Activated naive CD4-positive, alpha-beta T cell treated with anti-CD3 and anti-CD28 coated beads for 36 hours (primary cell): ENCODE data around the gene PLXNA4. TPM values are rescaled to one million over a fixed set of nuclear protein-coding genes. Genes with fewer than 3 reads are reported as not detected.
"Not testable (repeated sequence)": the region's sequence is repeated elsewhere in the genome, so short reads cannot be mapped to it uniquely, and the experiment has no call there.

Experiments
- CTCF ChIA-PET: fragments of 350-600 bp; sonication (Branson Sonifier 250); formaldehyde crosslinking; loops from one replicate; lab custom pipeline; 2021; ENCODE audit warnings: antibody characterized with exemption; lab: Charles Lee
- DNase-seq: peaks from one replicate; pipeline ENCODE4 v3.0.0-alpha.2; 2020
- H3K27ac Mint-ChIP-seq: one replicate; pipeline ENCODE4 v1.8.0; 2021; ENCODE audit warnings: mild to moderate bottlenecking, mixed read lengths
- H3K27me3 Mint-ChIP-seq: one replicate; pipeline ENCODE4 v1.8.0; 2021; ENCODE audit warnings: low read depth, mixed read lengths
- H3K36me3 Mint-ChIP-seq: one replicate; pipeline ENCODE4 v1.8.0; 2021; ENCODE audit warnings: low read depth, mixed read lengths
- H3K4me1 Mint-ChIP-seq: one replicate; pipeline ENCODE4 v1.8.0; 2021; ENCODE audit warnings: low read depth, mixed read lengths
- H3K4me3 Mint-ChIP-seq: one replicate; pipeline ENCODE4 v1.8.0; 2021; ENCODE audit warnings: mild to moderate bottlenecking, moderate library complexity, mixed read lengths
- H3K9me3 Mint-ChIP-seq: one replicate; pipeline ENCODE4 v1.8.0; 2021; ENCODE audit warnings: mixed read lengths
- intact Hi-C: fragments of 100-400 bp; cut with micrococcal nuclease; formaldehyde crosslinking; loops from one replicate; pipeline ENCODE4 v1.15.1; 2023
- total RNA-seq, 2 experiments: library from RNA; stranded (reverse); gene quantifications; one replicate each; pipeline ENCODE4 v1.2.3, GENCODE V29; 2021

PLXNA4 gene
- total RNA-seq, 2 experiments from 2014 or later, result 0.02 to 0.05 TPM

DNA sequence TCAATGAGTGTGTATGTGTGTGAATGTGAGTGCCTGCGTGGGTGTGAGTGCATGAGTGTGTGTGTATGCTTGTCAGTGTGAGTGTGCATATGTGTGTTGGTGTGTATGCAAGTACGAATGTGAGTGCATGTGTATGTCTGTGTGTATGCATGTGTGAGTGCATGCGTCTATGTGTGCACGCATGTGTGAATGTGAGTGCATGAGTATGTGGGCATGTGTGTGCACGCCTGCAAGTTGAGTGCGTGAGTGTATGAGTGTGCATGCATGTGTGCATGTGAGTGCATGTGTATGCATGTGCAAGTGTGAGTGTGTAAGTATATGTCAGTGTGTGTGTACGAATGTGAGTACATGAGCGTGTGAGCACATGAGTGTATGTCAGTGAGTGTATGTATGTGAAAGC, 399.6 kb downstream of the PLXNA4 start:
- no peaks in the 10 kb centered on the region for H3K36me3 Mint-ChIP-seq
- H3K27ac Mint-ChIP-seq, result no peak overlapping the region
- no peak overlapping the region for H3K4me3 Mint-ChIP-seq
- DNase-seq, result no peak
- intact Hi-C loops, result no loop called here
- H3K9me3 Mint-ChIP-seq, result no peaks in the 10 kb centered on the region
- no peaks in the 10 kb centered on the region for H3K4me1 Mint-ChIP-seq
- H3K27me3 Mint-ChIP-seq, result no peaks in the 10 kb centered on the region
- CTCF ChIA-PET, result no interaction called here

DNA sequence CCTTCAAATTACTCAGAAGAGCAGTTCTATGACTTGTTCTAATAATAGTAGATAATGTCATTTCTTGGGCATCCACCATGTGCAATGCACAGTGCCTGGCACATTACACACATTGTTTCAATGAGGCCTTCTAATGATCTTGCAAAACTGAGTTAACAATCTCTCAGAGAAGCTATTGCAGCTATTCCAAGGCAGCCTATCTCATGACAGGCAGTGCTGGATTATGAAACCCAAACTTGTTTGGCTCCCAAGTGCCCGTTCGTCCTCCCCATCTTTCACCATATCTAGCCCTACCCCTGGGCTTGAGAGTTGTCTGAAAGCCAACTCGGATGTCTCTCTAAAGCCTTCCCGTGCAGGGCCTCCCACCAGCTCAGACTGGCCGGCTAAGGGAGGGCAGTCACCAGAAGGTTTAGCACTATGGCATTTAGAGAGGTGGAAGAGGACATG, 405.1 kb downstream of the PLXNA4 start:
- no peaks in the 10 kb centered on the region for H3K9me3 Mint-ChIP-seq
- H3K27me3 Mint-ChIP-seq, result no peaks in the 10 kb centered on the region
- no peak for DNase-seq
- intact Hi-C loops, result no loop called here
- H3K4me3 Mint-ChIP-seq, result no peak overlapping the region
- H3K27ac Mint-ChIP-seq, result no peak overlapping the region
- no peaks in the 10 kb centered on the region for H3K36me3 Mint-ChIP-seq
- CTCF ChIA-PET, result no interaction called here
- H3K4me1 Mint-ChIP-seq, result no peaks in the 10 kb centered on the region

DNA sequence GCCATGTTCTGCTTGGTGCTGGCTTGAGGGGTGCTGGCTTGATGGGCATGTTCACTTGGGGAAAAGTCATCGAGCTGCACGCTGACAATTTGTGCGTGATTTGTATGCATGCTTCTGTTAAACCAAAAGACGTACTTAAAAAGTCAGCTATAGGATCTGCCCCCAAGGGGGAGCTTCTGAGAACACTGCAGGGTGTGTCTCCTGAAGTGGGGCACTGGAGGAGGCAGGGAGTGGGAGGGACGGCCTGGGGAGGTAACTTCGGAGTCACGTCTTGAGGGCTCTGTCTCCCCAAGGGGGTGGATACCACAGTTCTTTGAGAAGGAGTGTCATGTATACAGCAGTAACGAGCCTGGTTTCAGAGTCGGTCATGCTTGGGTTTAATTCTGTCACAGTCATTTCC, 406.5 kb downstream of the PLXNA4 start:
- intact Hi-C loops, result no loop called here
- Mint-ChIP-seq H3K4me1 (no peaks in the 10 kb centered on the region), H3K4me3 (no peak overlapping the region)

DNA sequence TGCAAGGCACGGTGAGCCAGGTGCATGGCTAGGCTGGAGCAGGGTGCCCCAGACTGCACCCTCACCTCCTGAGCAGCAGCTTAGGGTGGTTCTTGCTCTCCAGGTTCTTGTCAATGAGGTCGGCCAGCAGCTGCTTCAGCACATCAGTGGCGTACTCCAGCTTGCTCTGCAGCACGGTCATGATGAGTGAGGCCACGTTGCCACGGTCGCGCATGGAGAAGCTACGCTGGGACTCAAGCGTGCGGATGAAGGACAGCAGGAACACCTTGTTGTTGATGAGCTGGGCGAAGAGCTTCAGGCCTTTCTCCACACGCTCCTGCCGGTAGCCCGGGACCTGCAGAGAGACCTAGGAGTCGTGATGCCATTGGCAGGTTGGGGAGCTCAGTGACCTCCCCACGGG, 408.0 kb downstream of the PLXNA4 start:
- no peak for DNase-seq
- no peaks in the 10 kb centered on the region for H3K9me3 Mint-ChIP-seq
- H3K36me3 Mint-ChIP-seq, result no peaks in the 10 kb centered on the region
- intact Hi-C loops, result no loop called here
- H3K4me3 Mint-ChIP-seq, result no peak overlapping the region
- H3K4me1 Mint-ChIP-seq, result no peaks in the 10 kb centered on the region
- H3K27me3 Mint-ChIP-seq, result no peaks in the 10 kb centered on the region
- CTCF ChIA-PET, result no interaction called here
- no peak overlapping the region for H3K27ac Mint-ChIP-seq

More for the DNA sequence above, 406.5 kb downstream of the PLXNA4 start:
- no peak overlapping the region for H3K27ac Mint-ChIP-seq
- no peaks in the 10 kb centered on the region for H3K36me3 Mint-ChIP-seq
- CTCF ChIA-PET, result no interaction called here
- H3K9me3 Mint-ChIP-seq, result no peaks in the 10 kb centered on the region
- H3K27me3 Mint-ChIP-seq, result no peaks in the 10 kb centered on the region
- no peak for DNase-seq

DNA sequence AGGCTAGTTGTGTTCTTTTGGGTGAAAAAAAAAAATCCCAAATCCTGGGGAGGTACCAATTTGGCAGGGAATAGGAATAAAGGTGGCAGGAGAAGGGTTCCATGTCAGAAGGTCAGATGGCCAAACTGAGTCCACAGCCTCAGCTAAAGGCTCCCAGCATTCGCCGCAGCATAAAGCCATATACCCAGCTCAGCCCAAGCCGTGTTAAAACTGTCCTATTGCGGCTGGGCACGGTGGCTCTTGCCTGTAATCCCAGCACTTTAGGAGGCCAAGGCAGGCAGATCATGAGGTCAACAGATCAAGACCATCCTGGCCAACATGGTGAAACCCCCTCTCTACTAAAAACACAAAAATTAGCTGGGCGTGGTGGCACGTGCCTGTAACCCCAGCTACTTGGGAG, 410.6 kb downstream of the PLXNA4 start:
- CTCF ChIA-PET, result interaction anchor here (0.7 kb wide), 1 partner anchor 465 kb away, joined by 3 read pairs; no protein-coding TSS in a partner anchor

DNA sequence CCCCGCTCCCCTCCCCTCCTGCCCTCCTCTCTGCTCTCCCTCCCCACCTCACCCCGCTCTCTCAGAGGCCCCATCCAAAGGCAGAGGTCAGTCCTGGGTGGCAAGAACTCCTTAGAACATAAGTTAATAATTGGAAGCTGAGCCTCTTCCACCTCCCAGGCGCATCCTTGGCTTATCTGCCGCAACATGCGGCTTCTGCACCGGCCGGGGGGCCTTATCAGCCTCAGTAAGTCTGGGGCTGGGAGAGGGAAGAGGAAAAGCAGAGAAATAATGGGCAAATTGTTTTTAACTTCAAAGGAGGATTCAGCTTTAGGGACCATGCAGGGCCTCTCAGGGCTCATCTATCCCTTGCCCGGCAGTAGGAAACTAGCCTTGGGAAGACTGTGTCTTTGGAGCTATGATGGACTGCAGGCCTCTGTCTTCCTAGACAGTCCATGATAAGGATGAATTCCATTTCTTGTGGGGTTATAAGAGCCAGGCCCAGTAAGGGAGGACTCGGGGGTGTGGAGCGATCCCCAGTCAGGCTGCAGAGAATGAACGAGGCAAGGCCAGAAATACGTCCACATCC, 411.6 kb downstream of the PLXNA4 start:
- no peaks in the 10 kb centered on the region for H3K36me3 Mint-ChIP-seq
- H3K9me3 Mint-ChIP-seq, result no peaks in the 10 kb centered on the region
- H3K4me1 Mint-ChIP-seq, result no peaks in the 10 kb centered on the region
- H3K27ac Mint-ChIP-seq, result no peak overlapping the region
- DNase-seq, result no peak
- intact Hi-C loops, result no loop called here
- CTCF ChIA-PET, result interaction anchor here (0.7 kb wide), 1 partner anchor 464 kb away, joined by 3 read pairs; no protein-coding TSS in a partner anchor
- H3K4me3 Mint-ChIP-seq, result no peak overlapping the region
- H3K27me3 Mint-ChIP-seq, result no peaks in the 10 kb centered on the region

More for the DNA sequence above, 410.6 kb downstream of the PLXNA4 start:
- intact Hi-C loops, H3K36me3 Mint-ChIP-seq, H3K27me3 Mint-ChIP-seq, H3K4me3 Mint-ChIP-seq, H3K9me3 Mint-ChIP-seq, H3K4me1 Mint-ChIP-seq, H3K27ac Mint-ChIP-seq, DNase-seq: not testable (repeated sequence)

DNA sequence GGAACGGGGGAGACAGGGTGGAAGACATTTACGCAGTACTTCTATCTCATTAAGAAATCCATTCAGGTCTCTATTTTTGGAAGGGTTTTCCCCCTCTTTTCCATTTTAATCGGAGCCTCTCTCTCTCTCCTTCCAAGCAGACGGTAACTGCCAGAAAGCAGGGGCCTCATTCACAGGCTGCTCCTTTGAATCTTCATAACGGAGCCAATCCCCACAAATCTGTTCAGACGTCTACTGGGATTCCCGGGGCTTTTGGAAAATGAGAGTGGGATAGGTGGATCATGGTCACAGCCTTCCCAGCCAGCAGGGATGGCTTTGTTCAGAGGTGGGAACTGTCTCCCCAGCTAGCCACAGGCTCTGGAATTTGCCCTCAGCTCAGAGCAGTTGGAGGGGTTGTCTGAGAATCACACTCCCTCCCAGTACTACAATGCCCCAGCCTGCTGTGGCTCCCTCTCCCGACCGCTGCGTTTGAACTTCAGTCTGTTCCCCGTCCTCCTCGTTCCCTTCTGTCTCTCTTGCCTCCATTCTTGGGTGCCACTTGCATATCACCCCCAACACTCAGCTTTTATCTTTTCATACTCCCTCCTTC, 413.6 kb downstream of the PLXNA4 start:
- Mint-ChIP-seq H3K4me3 (no peak overlapping the region), H3K9me3 (no peaks in the 10 kb centered on the region), H3K27ac (no peak overlapping the region), H3K36me3 (no peaks in the 10 kb centered on the region), H3K4me1 (no peaks in the 10 kb centered on the region), H3K27me3 (no peaks in the 10 kb centered on the region)
- CTCF ChIA-PET, result interaction anchor here (0.6 kb wide), 1 partner anchor 89 kb away, joined by 3 read pairs; no protein-coding TSS in a partner anchor
- intact Hi-C loops, result no loop called here
- DNase-seq, result no peak

DNA sequence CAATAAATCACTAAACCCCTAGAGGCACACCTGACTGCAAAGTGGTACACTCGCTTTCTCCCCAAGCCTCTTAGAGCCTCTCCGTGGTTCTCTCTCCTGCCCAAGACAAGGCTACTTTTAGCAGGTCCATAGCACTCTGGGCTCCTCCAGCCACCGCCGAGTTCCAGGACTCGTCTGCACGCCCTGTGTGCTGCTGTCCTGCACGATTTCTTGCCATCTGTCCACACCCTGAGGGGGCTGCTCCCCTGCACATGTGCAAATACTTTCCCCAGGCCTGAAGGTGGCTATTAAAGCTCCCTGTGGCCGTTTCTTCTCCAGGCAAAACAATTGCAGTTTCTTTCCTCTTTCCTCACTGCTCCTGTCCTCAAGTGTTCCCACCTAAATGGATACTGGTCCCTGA, 414.3 kb downstream of the PLXNA4 start:
- DNase-seq, result no peak
- intact Hi-C loops, result no loop called here
- H3K27ac Mint-ChIP-seq, result no peak overlapping the region
- H3K36me3 Mint-ChIP-seq, result no peaks in the 10 kb centered on the region
- no peaks in the 10 kb centered on the region for H3K9me3 Mint-ChIP-seq
- no peaks in the 10 kb centered on the region for H3K27me3 Mint-ChIP-seq
- H3K4me1 Mint-ChIP-seq, result no peaks in the 10 kb centered on the region
- H3K4me3 Mint-ChIP-seq, result no peak overlapping the region
- CTCF ChIA-PET, result no interaction called here

DNA sequence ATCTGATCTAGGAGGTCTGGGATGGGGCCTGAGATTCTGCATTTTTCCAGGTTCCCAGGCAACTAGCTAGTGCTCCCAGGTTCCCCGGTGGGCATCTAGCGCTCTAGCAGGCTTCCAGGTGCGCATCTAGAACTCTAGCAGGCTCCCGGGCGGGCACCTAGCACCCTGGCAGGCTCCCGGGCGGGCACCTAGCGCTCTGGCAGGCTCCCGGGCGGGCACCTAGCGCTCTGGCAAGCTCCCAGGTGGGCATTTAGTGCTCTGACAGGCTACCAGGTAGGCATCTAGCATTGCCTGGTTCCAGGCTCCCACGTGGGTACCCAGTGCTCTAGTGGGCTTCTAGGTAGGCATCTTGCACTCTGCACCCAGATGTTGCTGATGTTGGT, 414.7 kb downstream of the PLXNA4 start:
- Mint-ChIP-seq H3K27me3 (no peaks in the 10 kb centered on the region), H3K27ac (no peak overlapping the region), H3K4me1 (no peaks in the 10 kb centered on the region), H3K4me3 (no peak overlapping the region), H3K36me3 (no peaks in the 10 kb centered on the region), H3K9me3 (no peaks in the 10 kb centered on the region)
- CTCF ChIA-PET, result interaction anchor here (0.7 kb wide), 1 partner anchor 211 kb away, joined by 4 read pairs; no protein-coding TSS in a partner anchor
- no peak for DNase-seq
- intact Hi-C loops, result no loop called here

DNA sequence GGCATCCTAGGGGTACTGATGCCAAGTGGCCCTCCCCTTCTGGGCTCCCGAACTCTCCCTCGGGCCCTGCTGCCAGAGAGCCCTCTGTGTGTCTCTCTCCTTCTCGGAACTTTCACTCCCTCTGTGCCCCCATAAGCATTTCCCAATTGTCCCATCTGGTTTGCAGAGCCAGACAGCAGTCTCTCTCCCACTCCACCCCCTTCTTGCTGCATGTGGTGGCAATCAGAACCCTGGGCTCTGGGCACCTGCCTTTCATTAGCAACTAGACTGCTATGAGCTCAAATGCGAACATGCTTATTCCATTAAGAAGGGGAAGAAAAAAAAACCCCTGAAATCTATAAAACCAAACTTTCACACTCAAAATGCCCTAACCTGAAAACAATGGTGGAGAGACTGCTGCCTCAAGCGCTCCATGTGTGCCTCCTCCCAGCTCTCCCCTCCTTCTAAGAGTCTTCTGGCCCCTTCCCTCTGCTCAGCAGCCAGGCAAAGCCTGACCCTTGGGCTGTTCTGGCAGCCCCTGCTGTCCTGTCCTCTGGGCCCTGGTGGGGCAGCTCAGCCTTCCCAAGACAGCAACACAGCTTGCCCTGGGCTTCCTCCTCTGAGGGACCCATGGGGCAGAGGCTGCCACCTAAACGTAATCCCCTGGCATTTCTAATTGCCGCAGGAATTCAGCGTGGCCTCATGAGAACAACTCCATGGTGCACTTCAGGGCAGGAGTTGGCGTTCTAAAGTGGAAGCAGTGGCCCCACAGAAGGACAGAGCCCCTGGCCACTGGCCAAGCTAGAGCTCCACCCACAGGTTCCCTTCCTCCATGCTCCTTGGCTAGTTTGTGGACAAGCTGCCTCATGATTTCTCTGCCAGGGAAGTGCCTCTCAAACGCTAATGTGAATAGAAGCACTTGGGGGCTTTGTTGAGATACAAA, 415.4 kb downstream of the PLXNA4 start:
- CTCF ChIA-PET, result interaction anchor here (0.7 kb wide), 1 partner anchor 210 kb away, joined by 4 read pairs; no protein-coding TSS in a partner anchor
- DNase-seq, result no peak
- H3K27ac Mint-ChIP-seq, result no peak overlapping the region
- H3K4me1 Mint-ChIP-seq, result no peaks in the 10 kb centered on the region
- H3K27me3 Mint-ChIP-seq, result no peaks in the 10 kb centered on the region
- no peak overlapping the region for H3K4me3 Mint-ChIP-seq
- H3K36me3 Mint-ChIP-seq, result no peaks in the 10 kb centered on the region
- no peaks in the 10 kb centered on the region for H3K9me3 Mint-ChIP-seq
- intact Hi-C loops, result no loop called here

DNA sequence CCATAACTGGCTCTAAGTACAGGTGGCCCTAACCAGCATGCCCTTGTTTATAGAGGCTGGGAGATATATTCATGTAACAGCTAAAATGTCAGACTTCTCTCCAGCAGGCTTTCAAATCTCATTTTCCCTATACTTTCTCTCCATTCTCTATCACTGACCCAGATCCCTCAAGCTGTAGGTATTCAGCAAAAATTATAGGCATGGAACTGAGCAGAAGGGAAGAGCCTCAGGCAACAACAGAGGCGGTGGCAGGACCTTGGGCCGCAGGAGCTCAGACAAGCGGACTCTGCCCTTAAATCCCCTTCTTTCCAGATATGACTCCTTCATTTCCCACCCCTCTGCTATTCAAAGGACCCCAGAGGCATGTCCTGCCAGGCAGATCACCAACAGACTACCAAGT, 417.4 kb downstream of the PLXNA4 start:
- H3K27me3 Mint-ChIP-seq, result no peaks in the 10 kb centered on the region

DNA sequence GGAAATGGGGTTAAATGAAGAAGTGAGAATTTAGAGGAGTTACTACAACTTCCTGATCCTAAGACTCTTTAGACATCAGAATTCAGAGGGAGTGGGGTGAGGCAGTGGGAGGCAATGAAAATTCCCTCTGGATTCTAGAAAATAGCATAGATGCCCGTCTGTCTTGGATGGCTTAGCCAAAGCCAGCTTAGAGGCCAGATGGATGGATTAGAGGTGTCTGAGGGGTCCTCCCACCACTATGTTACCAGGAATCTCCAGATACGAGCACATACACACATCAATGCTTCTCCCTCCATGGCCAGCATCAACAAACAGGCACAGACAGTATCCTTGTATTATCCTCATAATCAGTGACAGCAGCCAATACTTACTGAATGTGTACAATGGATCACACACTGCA, 418.1 kb downstream of the PLXNA4 start:
- Mint-ChIP-seq H3K4me3 (no peak overlapping the region), H3K27ac (no peak overlapping the region)
- no peak for DNase-seq

More for the DNA sequence above, 417.4 kb downstream of the PLXNA4 start:
- H3K4me3 Mint-ChIP-seq, result no peak overlapping the region
- intact Hi-C loops, result no loop called here
- H3K27ac Mint-ChIP-seq, result no peak overlapping the region
- no peak for DNase-seq
- CTCF ChIA-PET, result no interaction called here
- H3K4me1 Mint-ChIP-seq, result no peaks in the 10 kb centered on the region
- H3K36me3 Mint-ChIP-seq, result no peaks in the 10 kb centered on the region
- no peaks in the 10 kb centered on the region for H3K9me3 Mint-ChIP-seq

More for the DNA sequence above, 418.1 kb downstream of the PLXNA4 start:
- intact Hi-C loops, result no loop called here
- no peaks in the 10 kb centered on the region for H3K27me3 Mint-ChIP-seq
- CTCF ChIA-PET, result no interaction called here
- H3K4me1 Mint-ChIP-seq, result no peaks in the 10 kb centered on the region
- no peaks in the 10 kb centered on the region for H3K9me3 Mint-ChIP-seq
- no peaks in the 10 kb centered on the region for H3K36me3 Mint-ChIP-seq
